Activated T-cell treated with anti-CD3 and anti-CD28 coated beads, Interleukin-2, amount 50 U/mL, for 72 hours (primary cell): ENCODE measurements around the gene PREX1. TPM values are rescaled to one million over a fixed set of nuclear protein-coding genes. Genes with fewer than 3 reads are reported as not detected.

Experiments used
- ATAC-seq, 2 donors: fragments of 150-1000 bp; cut with Tn5 transposase; replicated peaks in 1 of 2; 2 replicates each; pipeline ENCODE4 v1.10.0; 2021; ENCODE audit warnings: moderate library complexity in 2 of 2, mild to moderate bottlenecking in 1 of 2
- DNase-seq, 2 donors: peaks; one replicate each; pipeline ENCODE4 v3.0.0; 2021 to 2022; ENCODE audit warnings: mixed read lengths in 1 of 2
- H3K27ac Mint-ChIP-seq: one replicate; pipeline ENCODE4 v1.8.0; 2022; ENCODE audit warnings: mild to moderate bottlenecking, moderate library complexity, mixed read lengths
- H3K27me3 Mint-ChIP-seq: one replicate; pipeline ENCODE4 v1.8.0; 2022; ENCODE audit warnings: low read depth, mixed read lengths
- H3K36me3 Mint-ChIP-seq, 2 donors: one replicate each; pipeline ENCODE4 v1.8.0; 2022; ENCODE audit warnings: mixed read lengths in 2 of 2, mild to moderate bottlenecking in 1 of 2; ENCODE audit not compliant: insufficient read depth in 2 of 2
- H3K4me1 Mint-ChIP-seq: one replicate; pipeline ENCODE4 v1.8.0; 2022; ENCODE audit warnings: low read depth, mixed read lengths
- H3K4me3 Mint-ChIP-seq, 2 donors: one replicate each; pipeline ENCODE4 v1.8.0; 2022; ENCODE audit warnings: mild to moderate bottlenecking in 2 of 2, mixed read lengths in 2 of 2, moderate library complexity in 2 of 2
- H3K9me3 Mint-ChIP-seq, 2 donors: one replicate each; pipeline ENCODE4 v1.8.0; 2022; ENCODE audit warnings: mixed read lengths in 2 of 2
- total RNA-seq, 2 donors: library from RNA; stranded (reverse); gene quantifications; one replicate each; pipeline ENCODE4 v1.2.3, GENCODE V29; 2022

The PREX1 gene
- total RNA-seq, 2 donors from 2014 or later: 85.6 to 112 TPM

DNA sequence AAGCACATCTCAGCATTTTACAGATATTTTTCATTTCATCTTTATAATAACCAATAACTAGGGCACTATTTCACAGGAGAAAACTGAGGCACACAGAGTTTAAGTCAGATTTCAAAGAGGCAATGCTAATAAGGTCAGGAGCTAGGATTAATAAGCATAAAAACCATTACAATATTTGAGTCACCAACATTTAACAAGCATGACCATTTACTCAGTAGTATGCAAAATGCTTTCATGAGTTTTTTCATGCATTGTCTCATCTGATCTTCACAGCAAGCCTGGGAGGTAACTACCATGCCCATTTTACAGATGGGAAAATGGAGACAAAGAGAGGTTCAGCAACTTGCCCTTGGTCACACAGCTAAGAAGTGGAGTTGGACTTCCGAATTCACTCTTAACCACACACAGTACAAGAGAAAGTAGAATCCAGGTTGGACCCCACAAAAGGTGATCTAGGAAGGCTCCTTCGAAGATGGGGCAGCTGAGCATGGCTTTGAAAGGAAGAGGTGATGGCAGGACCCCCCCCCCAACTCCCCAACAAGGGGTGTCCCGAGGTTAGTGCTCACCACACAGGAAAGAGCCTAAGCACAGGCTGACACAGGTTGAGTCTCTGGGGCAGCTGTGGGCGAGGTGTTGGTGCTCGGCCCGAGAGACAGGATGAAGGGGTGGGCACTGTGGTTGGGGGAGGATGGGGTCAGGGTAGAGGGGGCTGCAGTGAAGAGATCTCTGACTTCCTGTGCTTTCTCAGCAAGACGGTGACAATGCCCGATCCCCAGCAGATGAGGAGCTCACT, 108.8 kb downstream of the PREX1 start:
- peak overlapping the region; percentile 87 for H3K27ac Mint-ChIP-seq
- H3K4me1 Mint-ChIP-seq: peaks cover 82% of the 10 kb centered on the region
- DNase-seq (peak; percentile 66 to 69), ATAC-seq (peak; percentile 67 to 68)
- H3K27me3 Mint-ChIP-seq: no peaks in the 10 kb centered on the region
- peaks cover 10 to 33% of the 10 kb centered on the region in 2 donors for H3K36me3 Mint-ChIP-seq
- no peaks in the 10 kb centered on the region for H3K9me3 Mint-ChIP-seq
- peak overlapping the region; percentile 54 to 64 for H3K4me3 Mint-ChIP-seq

DNA sequence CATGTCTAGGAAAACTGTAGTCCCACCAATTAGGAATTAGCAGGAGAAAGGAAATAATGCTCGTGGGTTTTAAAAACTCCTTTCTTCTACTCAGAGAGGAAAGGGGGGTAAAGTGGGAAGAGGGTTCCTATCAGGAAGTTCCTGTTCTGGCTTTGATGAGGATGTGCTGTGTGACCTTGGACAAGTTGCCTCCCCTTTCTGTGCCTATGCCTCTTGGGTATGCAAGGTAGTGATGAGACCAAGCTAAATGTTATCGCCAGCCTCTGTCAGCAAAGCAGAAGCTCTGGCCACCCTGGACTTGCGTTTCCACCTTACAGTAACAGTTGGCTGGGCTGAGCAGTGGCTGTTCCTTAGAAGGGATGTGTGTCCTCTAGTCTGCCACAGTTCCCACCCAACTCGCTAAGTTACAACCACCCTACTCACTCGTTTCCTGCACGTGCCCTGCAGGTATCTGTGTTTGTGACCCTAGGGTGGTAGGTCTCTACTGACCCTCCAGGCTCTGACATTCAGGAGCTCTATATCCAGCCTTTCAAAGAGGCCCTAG, 110.0 kb downstream of the PREX1 start:
- DNase-seq: no peak
- H3K36me3 Mint-ChIP-seq: peaks cover 10 to 34% of the 10 kb centered on the region in 2 donors

DNA sequence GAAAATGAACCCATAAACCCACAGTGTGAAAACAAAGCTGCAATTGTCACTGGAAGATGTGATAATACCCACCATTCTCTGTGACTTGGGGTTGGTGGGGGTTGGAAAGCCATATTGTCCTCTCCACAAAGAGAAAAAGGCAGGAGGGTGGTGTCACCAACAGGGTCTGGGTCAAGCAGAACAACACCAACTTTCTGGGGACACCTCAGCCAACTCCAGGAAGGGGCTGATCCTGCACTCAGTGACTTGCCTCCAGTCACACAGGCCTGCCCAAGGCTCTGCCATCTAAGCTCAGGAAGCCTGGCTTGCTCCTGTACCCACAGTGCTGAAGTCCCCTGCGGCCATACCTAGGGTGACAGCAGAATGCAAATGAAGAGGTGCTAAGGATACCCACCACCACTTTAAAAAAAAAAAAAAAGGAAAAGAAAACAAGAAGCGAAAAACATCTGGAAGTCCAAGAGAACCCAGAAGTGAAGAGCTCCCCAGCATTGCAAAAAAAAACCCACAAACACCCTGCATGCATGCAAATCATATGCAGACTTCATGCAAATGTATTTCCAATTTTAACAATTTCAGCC, 110.6 kb downstream of the PREX1 start:
- peaks cover 10 to 34% of the 10 kb centered on the region in 2 donors for H3K36me3 Mint-ChIP-seq
- no peak for DNase-seq
- no peaks in the 10 kb centered on the region for H3K9me3 Mint-ChIP-seq
- H3K27ac Mint-ChIP-seq: peak overlapping the region; percentile 99
- H3K4me1 Mint-ChIP-seq: peaks cover 87% of the 10 kb centered on the region
- no peak for ATAC-seq
- H3K27me3 Mint-ChIP-seq: no peaks in the 10 kb centered on the region
- peak overlapping the region; percentile 76 to 87 for H3K4me3 Mint-ChIP-seq

More for the DNA sequence above, 110.0 kb downstream of the PREX1 start:
- H3K27ac Mint-ChIP-seq: peak overlapping the region; percentile 99
- no peak for ATAC-seq
- no peaks in the 10 kb centered on the region for H3K9me3 Mint-ChIP-seq
- H3K27me3 Mint-ChIP-seq: no peaks in the 10 kb centered on the region
- peak overlapping the region; percentile 31 to 76 for H3K4me3 Mint-ChIP-seq
- peaks cover 87% of the 10 kb centered on the region for H3K4me1 Mint-ChIP-seq

DNA sequence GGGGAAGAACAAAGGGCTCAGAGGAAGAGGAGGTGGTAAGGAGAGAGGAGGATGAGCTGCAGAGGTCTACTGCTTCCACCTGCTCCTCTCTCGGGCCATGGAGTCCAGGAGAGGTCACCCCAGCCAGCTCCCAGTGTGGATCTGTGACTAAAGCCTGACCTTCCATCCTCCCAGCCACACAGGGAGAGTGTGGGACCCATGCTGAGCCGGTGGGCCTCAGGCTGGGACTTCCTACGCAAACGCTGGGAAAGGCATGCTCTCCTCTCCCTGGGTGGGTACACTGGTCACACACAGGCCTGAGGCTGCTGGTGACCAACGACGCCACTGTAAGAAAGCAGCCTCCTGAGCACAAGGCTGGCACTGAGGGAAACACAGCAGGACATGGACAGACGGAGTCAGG, 111.3 kb downstream of the PREX1 start:
- Mint-ChIP-seq H3K9me3 (no peaks in the 10 kb centered on the region), H3K4me1 (peaks cover 82% of the 10 kb centered on the region), H3K4me3 (peak overlapping the region; percentile 87 to 91), H3K36me3 (peaks cover 10 to 33% of the 10 kb centered on the region in 2 donors), H3K27me3 (no peaks in the 10 kb centered on the region), H3K27ac (peak overlapping the region; percentile 99)
- no peak for ATAC-seq
- no peak for DNase-seq

DNA sequence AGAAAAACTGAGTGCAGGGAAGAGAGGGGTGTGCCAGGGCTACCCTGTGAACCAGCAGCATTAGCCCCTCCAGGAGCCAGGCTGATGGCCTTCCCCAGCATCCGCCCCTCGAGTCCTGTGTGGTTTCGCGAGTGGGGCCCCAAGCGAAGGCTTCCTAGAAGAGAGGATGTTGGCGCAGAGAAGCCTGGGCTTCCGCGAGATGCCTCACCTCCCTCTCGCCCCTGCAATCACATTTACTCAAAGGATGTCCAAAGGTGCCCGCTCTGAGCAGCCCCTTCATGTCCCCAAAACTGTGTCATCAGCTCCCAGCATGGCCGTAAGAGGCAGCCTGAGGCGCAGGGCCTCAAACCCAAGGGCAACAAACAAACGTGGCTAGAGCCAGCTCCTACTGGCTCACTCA, 111.7 kb downstream of the PREX1 start:
- ATAC-seq (peak; percentile 74 to 82), DNase-seq (peak; percentile 65 to 70)
- peak overlapping the region; percentile 99 for H3K27ac Mint-ChIP-seq
- H3K4me3 Mint-ChIP-seq: peak overlapping the region; percentile 87 to 91
- H3K4me1 Mint-ChIP-seq: peaks cover 77% of the 10 kb centered on the region
- H3K27me3 Mint-ChIP-seq: no peaks in the 10 kb centered on the region
- H3K9me3 Mint-ChIP-seq: no peaks in the 10 kb centered on the region
- H3K36me3 Mint-ChIP-seq: peaks cover 10 to 28% of the 10 kb centered on the region in 2 donors

DNA sequence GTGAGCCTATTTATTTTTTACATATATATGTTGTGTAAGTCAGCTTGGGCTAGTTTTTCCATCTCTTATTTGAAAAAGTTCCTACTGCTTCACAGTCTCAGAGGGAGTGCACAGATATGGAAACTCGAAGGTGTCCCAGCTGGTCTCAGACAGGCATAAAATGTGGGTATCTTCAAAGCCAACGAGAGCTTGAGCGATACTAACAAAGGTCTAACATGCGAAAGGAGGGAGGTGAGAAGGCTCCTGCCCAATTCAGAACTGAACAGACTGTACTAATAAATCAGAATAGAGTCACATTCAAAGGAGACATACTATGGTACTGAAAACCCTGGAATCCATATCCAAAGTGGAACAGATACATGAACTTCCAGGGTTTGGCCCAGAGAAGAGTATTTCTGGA, 113.0 kb downstream of the PREX1 start:
- H3K9me3 Mint-ChIP-seq: no peaks in the 10 kb centered on the region
- peak overlapping the region; percentile 99 for H3K27ac Mint-ChIP-seq
- H3K4me3 Mint-ChIP-seq: peak overlapping the region in 1 of 2 donors; percentile 1
- H3K36me3 Mint-ChIP-seq: peaks cover 10 to 22% of the 10 kb centered on the region in 2 donors
- no peak for ATAC-seq
- H3K27me3 Mint-ChIP-seq: no peaks in the 10 kb centered on the region
- DNase-seq: no peak
- H3K4me1 Mint-ChIP-seq: peaks cover 64% of the 10 kb centered on the region

DNA sequence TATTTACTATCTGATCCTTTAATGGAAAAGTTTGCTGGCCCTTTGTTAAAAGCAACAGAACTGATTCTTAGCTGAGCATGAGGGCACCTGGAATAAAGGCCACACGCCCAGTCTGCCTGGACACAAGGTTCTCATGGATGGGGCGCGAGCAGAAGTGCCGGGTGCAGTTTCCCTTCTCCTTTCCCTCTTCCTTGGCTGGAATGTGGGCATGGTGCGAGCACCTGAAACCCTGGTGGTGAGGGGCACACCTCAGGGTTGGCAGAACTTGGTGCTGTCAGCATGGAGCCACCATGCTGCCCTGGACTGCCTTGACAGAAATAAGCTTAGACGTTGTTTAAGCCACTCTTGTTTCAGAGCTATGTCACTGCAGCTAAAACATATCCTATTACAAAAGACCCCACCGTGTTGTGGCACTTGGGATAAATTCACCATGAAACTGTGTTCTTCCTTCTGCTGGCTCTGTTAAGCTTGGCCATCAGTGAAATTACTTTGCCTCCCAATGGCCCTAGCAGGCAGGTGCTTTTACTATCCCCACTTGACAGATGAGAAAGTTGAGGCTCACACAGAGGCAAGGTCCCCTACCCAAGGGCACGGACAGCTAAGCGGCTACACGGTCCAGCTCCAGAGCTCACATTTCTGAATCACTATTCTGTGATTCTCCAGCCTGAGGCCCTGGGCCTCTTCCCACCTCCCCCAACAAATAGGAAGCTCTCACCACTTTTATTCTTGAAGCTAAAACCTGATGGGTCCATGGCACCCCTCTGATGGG, 115.9 kb downstream of the PREX1 start:
- Mint-ChIP-seq H3K36me3 (peaks cover 8 to 24% of the 10 kb centered on the region in 2 donors), H3K4me3 (no peak overlapping the region), H3K27ac (no peak overlapping the region), H3K9me3 (no peaks in the 10 kb centered on the region), H3K27me3 (no peaks in the 10 kb centered on the region), H3K4me1 (peaks cover 48% of the 10 kb centered on the region)
- ATAC-seq (no peak), DNase-seq (no peak)

DNA sequence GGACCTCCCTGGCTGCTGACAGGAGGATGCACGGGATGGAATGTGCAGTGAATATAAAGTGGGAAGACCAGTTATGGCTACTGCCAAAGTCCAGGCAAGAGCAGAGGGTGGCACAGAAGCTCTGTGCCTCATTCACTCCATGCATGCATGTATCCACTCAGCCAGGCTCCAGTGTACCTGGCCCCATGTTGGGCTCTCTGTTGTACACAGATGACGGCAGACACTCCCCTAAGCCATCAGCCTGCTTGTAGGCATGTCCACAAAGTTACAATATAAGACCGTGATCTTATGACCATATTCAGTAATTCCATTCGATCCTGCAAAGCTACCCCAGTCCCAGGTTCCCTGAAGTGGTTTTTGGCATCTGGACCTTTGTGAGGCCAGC, 116.8 kb downstream of the PREX1 start:
- Mint-ChIP-seq H3K27ac (no peak overlapping the region), H3K36me3 (peaks cover 6 to 23% of the 10 kb centered on the region in 2 donors), H3K4me1 (peaks cover 48% of the 10 kb centered on the region), H3K27me3 (no peaks in the 10 kb centered on the region), H3K9me3 (no peaks in the 10 kb centered on the region), H3K4me3 (no peak overlapping the region)
- ATAC-seq: no peak
- no peak for DNase-seq

DNA sequence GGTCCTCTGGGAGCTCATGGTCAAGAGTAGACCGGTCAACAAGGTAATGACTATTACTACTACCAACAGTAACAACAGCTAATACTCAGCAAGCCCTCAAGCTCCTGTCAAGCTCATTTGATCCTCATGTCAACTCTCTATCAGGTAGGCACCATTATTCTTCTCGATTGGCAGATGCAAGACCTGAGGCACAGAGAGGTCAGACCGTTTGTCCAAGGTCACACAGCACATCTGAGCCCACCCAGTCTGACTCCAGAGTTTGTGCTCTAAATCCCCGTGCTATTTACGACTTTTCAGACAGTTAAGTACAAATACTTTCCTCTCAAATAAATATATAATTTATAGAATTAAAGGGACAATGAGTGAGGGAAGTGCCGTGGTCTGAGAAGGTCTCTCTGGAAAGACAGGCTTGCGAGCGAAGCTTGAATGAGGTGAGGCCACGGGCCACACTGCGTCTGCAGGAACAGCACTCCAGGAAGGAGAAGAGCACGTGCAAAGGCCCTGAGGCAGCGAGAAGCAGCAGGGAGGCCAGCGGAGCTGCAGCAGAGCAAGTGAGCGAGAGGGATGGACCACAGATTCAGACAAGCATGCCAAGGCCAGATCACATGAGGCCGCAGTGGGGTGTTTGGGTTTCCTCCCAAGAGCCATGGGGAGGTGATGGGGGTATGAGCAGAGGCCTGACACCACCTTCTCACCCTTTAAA, 117.3 kb downstream of the PREX1 start:
- ATAC-seq: no peak
- Mint-ChIP-seq H3K4me1 (peaks cover 44% of the 10 kb centered on the region), H3K36me3 (peaks cover 6 to 23% of the 10 kb centered on the region in 2 donors), H3K27me3 (no peaks in the 10 kb centered on the region), H3K9me3 (no peaks in the 10 kb centered on the region), H3K4me3 (no peak overlapping the region), H3K27ac (no peak overlapping the region)
- no peak for DNase-seq

DNA sequence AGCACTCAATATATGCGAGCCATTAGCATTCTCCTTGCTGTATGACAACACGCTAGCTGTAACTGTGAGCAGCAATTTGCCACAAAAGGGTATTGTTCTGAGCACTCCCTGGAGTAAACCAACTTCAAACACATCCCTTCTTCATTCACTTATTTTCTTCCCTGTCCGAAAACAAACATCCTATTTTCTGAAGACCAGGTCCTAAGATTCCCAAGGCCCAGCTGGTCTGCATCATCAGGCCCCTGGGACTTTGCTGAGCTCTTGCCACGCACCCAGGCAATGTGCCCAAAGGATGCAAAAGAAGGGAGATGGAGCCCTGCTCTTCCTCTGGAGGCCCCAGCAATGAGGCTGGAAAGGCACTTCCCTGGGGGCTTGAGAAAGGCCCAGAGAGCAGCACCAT, 118.1 kb downstream of the PREX1 start:
- Mint-ChIP-seq H3K4me1 (peaks cover 42% of the 10 kb centered on the region), H3K27ac (no peak overlapping the region), H3K27me3 (no peaks in the 10 kb centered on the region), H3K4me3 (no peak overlapping the region), H3K36me3 (peaks cover 7 to 19% of the 10 kb centered on the region in 2 donors), H3K9me3 (no peaks in the 10 kb centered on the region)
- ATAC-seq (no peak), DNase-seq (no peak)

DNA sequence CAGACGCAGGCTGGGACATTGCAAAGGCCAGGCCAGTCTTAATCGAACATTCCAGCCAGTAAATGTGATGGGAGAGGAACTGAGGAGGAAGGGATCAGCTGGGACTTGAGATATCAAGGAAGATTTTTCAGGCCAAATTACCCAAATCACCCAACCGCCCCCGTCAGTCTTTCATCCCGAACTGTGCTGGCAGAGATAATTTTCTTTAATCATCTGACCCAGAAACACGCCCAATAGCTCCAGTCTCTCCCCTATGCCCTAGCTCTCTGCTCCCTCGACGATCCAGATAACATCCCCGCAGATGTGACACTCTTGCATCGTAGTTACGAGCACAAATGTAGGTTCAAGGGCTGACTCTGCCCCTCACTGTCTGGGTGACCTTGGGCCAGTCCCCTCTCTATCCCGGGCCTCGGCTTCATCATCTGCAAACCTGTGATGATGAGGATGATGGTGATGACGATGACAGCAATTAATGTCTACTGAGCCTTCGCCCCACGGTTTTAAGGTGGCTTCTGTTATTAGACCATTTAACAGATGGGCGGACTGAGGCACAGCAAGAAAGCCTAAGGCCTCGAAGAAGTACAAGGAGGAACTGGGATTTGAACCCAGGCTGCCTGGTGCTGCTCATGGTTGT, 118.6 kb downstream of the PREX1 start:
- Mint-ChIP-seq H3K27ac (peak overlapping the region; percentile 9), H3K4me1 (peaks cover 36% of the 10 kb centered on the region), H3K9me3 (no peaks in the 10 kb centered on the region)

DNA sequence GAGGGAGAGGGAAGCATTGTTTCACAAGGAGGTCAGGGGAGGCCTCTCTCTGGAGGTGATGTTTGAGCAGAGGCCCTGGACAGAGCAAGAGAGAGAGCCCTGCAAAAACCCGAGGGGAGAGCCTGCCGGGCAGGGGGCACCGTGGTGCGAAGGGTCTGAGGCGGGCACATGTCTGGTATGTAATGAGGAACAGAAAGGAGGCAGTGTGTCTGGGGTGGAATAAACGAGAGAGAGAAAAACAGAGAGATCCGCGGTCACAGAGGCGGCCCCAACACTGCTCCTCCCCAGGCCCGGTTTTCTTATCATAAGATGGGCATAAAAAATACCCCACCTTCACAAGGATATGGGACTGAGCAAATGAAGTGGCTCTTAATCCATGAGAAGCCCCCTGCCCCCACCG, 119.2 kb downstream of the PREX1 start:
- Mint-ChIP-seq H3K27me3 (no peaks in the 10 kb centered on the region), H3K27ac (peak overlapping the region; percentile 41), H3K4me3 (no peak overlapping the region), H3K36me3 (peaks cover 7 to 14% of the 10 kb centered on the region in 2 donors), H3K9me3 (no peaks in the 10 kb centered on the region), H3K4me1 (peaks cover 32% of the 10 kb centered on the region)
- DNase-seq: no peak
- no peak for ATAC-seq

More for the DNA sequence above, 118.6 kb downstream of the PREX1 start:
- no peak for ATAC-seq
- peaks cover 7 to 16% of the 10 kb centered on the region in 2 donors for H3K36me3 Mint-ChIP-seq
- H3K4me3 Mint-ChIP-seq: no peak overlapping the region
- no peak for DNase-seq
- H3K27me3 Mint-ChIP-seq: no peaks in the 10 kb centered on the region
